Measurements from ENCODE around the gene GSG1L. TPM values are rescaled to one million over a fixed set of nuclear protein-coding genes. Genes with fewer than 3 reads are reported as not detected.

Gene GSG1L
- total and polyA plus RNA-seq, 4 experiments from 2014 or later = 0.27 TPM; not detected in 3

DNA sequence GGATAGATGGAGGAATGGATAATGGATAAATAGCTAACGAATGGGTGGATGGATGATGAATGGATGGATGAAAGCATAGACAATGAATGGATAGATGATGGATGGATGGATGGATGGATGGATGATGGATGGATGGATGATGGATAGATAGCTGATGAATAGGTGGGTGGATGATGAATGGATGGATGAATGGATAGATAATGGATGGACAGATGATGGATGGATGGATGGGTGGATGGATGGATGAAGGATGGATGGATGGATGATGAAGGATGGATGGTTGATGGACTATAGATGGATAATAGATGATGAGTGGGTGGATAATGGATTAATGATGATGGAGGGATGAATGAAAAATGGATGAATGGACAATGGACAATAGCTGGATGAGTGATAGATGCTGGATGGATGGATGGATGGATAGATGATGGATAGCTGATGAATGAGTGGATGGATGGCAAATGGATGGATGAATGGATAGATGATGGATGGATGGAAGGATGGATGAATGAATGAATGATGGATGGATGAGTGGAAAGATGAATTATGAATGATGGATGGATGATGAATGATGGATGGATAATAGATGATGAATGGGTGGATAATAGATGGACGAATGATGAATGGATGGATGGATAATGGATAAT, 273.8 kb downstream of the GSG1L start:
- no peaks in the 10 kb centered on the region for H3K9me3 ChIP-seq (ENCODE audit: control insufficient read depth in 1 of 2, low read length in 2 of 2)
- DNase-seq = no peak
- H3K27ac Mint-ChIP-seq = no peak overlapping the region
- H3K4me1 Mint-ChIP-seq = no peaks in the 10 kb centered on the region
- H3K36me3 ChIP-seq (ENCODE audit: insufficient read depth, low read length) = no peaks in the 10 kb centered on the region
- H3K9me3 Mint-ChIP-seq = peaks cover 0 to 3% (median 0%) of the 10 kb centered on the region in 8 donors
- peaks cover 1 to 2% of the 10 kb centered on the region in 2 donors for H3K27me3 Mint-ChIP-seq
- no peak overlapping the region for H3K27ac ChIP-seq (ENCODE audit: low read depth, low read length)
- H3K4me1 ChIP-seq (ENCODE audit: insufficient read depth, low read length) = no peaks in the 10 kb centered on the region
- ChIA-PET CTCF (ENCODE audit: partially characterized antibody) (interaction anchor here (0.6 kb wide), 1 partner anchor 143 kb away, joined by 3 read pairs; no protein-coding TSS in a partner anchor), POLR2A (ENCODE audit: partially characterized antibody) (no interaction called here)
- no peaks in the 10 kb centered on the region for H3K27me3 ChIP-seq (ENCODE audit: insufficient read depth, low read length)
- intact Hi-C loops (cut with micrococcal nuclease) = no loop called here
- no peak overlapping the region for H3K4me3 Mint-ChIP-seq
- no peaks in the 10 kb centered on the region for H3K36me3 Mint-ChIP-seq
- no peak overlapping the region for H3K4me3 ChIP-seq (ENCODE audit: low read length in 2 of 2)

- POLR2A ChIA-PET (ENCODE audit: partially characterized antibody) = no interaction called here
- peaks cover 0 to 3% (median 0%) of the 10 kb centered on the region in 8 donors for H3K9me3 Mint-ChIP-seq
- intact Hi-C loops (cut with micrococcal nuclease) = no loop called here
Observed at GRCh38 chr16:27789150-27789549, 274.4 kb downstream of the GSG1L start.

DNA sequence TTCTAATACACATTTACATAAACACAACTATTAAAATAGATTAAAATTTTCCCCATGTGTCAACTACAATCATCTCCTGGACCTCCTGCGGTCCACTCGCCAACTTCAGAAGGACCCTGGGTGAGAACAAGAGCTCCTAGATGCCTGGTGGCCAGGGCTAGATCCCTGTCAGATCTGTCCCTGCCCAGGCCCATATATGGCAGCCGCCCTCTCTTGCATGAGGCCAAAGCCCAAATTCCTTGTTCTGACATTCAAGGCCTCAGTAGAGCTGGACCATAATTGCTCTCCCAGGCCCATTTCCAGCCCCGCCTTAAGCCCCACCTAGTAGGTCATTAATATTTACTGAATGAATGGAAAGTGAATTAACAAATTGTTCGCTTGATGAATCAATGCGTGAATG, 275.8 kb downstream of the GSG1L start:
- Histone ChIP-seq H3K9me3 (ENCODE audit: control insufficient read depth in 1 of 2, low read length in 2 of 2) (no peaks in the 10 kb centered on the region), H3K27me3 (ENCODE audit: insufficient read depth, low read length) (no peaks in the 10 kb centered on the region), H3K27ac (ENCODE audit: low read depth, low read length) (no peak overlapping the region), H3K4me1 (ENCODE audit: insufficient read depth, low read length) (no peaks in the 10 kb centered on the region), H3K36me3 (ENCODE audit: insufficient read depth, low read length) (no peaks in the 10 kb centered on the region), H3K4me3 (ENCODE audit: low read length in 2 of 2) (no peak overlapping the region)
- ChIA-PET POLR2A (ENCODE audit: partially characterized antibody) (no interaction called here), CTCF (ENCODE audit: partially characterized antibody) (no interaction called here)
- H3K27me3 Mint-ChIP-seq = no peaks in the 10 kb centered on the region
- intact Hi-C loops (cut with micrococcal nuclease) = no loop called here
- H3K4me3 Mint-ChIP-seq = no peak overlapping the region
- no peaks in the 10 kb centered on the region for H3K4me1 Mint-ChIP-seq
- peaks cover 0 to 3% (median 0%) of the 10 kb centered on the region in 8 donors for H3K9me3 Mint-ChIP-seq
- H3K27ac Mint-ChIP-seq = no peak overlapping the region
- no peak for DNase-seq
- no peaks in the 10 kb centered on the region for H3K36me3 Mint-ChIP-seq

More at GRCh38 chr16:27789150-27789549, 274.4 kb downstream of the GSG1L start:
- H3K27ac Mint-ChIP-seq = no peak overlapping the region
- CTCF ChIA-PET (ENCODE audit: partially characterized antibody) = interaction anchor here (0.6 kb wide), 1 partner anchor 144 kb away, joined by 3 read pairs; no protein-coding TSS in a partner anchor
- no peak overlapping the region for H3K4me3 ChIP-seq (ENCODE audit: low read length in 2 of 2)
- H3K27me3 Mint-ChIP-seq = peaks cover 1 to 2% of the 10 kb centered on the region in 2 donors
- no peak overlapping the region for H3K27ac ChIP-seq (ENCODE audit: low read depth, low read length)
- no peaks in the 10 kb centered on the region for H3K9me3 ChIP-seq (ENCODE audit: control insufficient read depth in 1 of 2, low read length in 2 of 2)
- no peaks in the 10 kb centered on the region for H3K4me1 Mint-ChIP-seq
- no peaks in the 10 kb centered on the region for H3K27me3 ChIP-seq (ENCODE audit: insufficient read depth, low read length)
- no peak for DNase-seq
- H3K4me1 ChIP-seq (ENCODE audit: insufficient read depth, low read length) = no peaks in the 10 kb centered on the region
- H3K36me3 Mint-ChIP-seq = no peaks in the 10 kb centered on the region
- H3K4me3 Mint-ChIP-seq = no peak overlapping the region
- no peaks in the 10 kb centered on the region for H3K36me3 ChIP-seq (ENCODE audit: insufficient read depth, low read length)

DNA sequence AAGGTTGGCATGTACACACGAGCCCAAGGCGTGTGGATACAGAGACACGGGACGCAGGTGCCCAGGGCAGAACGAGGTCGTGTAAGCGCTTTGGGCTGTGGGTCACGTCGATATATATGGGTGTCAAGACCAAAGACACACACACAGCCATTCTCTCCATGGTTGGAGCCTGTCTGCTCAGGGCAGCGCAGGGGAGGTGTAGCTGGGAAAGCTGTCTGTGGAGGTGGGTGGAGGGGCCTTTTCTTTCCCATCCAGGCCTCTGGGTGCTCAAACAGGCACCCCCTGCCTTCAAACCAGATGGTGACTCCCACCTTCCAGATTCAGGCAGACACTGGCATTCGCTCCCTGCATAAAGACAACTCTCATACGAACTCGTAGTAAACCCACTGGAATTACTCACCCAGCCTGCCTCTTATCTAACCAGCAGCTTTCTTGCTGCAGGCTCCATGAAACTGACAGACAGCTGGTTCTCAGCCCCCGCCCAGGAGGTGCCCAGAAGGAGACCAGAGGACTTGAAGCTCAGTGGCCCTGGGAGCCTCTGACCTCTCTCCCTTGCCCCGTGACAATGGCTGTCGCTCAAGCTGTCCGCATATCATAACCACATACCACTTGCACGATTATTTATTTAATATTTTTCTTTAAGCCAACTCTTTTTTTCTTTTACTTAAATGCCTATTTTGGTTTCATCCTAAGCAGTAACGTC, 276.4 kb downstream of the GSG1L start:
- H3K4me3 ChIP-seq (ENCODE audit: low read length in 2 of 2) = no peak overlapping the region
- Mint-ChIP-seq H3K36me3 (no peaks in the 10 kb centered on the region), H3K27ac (no peak overlapping the region), H3K4me1 (no peaks in the 10 kb centered on the region), H3K9me3 (peaks cover 0 to 3% (median 0%) of the 10 kb centered on the region in 8 donors), H3K4me3 (no peak overlapping the region), H3K27me3 (no peaks in the 10 kb centered on the region)
- H3K27me3 ChIP-seq (ENCODE audit: insufficient read depth, low read length) = no peaks in the 10 kb centered on the region
- H3K27ac ChIP-seq (ENCODE audit: low read depth, low read length) = no peak overlapping the region
- intact Hi-C loops (cut with micrococcal nuclease) = no loop called here
- H3K36me3 ChIP-seq (ENCODE audit: insufficient read depth, low read length) = no peaks in the 10 kb centered on the region
- POLR2A ChIA-PET (ENCODE audit: partially characterized antibody) = no interaction called here
- no peaks in the 10 kb centered on the region for H3K4me1 ChIP-seq (ENCODE audit: insufficient read depth, low read length)
- H3K9me3 ChIP-seq (ENCODE audit: control insufficient read depth in 1 of 2, low read length in 2 of 2) = no peaks in the 10 kb centered on the region
- CTCF ChIA-PET (ENCODE audit: partially characterized antibody) = no interaction called here
- no peak for DNase-seq

GRCh38 chr16:27786221-27786922, 277.1 kb downstream of the GSG1L start:
- CTCF ChIA-PET (ENCODE audit: partially characterized antibody) = no interaction called here
- POLR2A ChIA-PET (ENCODE audit: partially characterized antibody) = no interaction called here
- H3K27me3 ChIP-seq (ENCODE audit: insufficient read depth, low read length) = no peaks in the 10 kb centered on the region
- H3K4me1 ChIP-seq (ENCODE audit: insufficient read depth, low read length) = no peaks in the 10 kb centered on the region
- no peak overlapping the region for H3K27ac Mint-ChIP-seq
- H3K4me1 Mint-ChIP-seq = no peaks in the 10 kb centered on the region
- intact Hi-C loops (cut with micrococcal nuclease) = no loop called here
- no peak for DNase-seq
- H3K36me3 ChIP-seq (ENCODE audit: insufficient read depth, low read length) = no peaks in the 10 kb centered on the region
- H3K27me3 Mint-ChIP-seq = no peaks in the 10 kb centered on the region
- no peaks in the 10 kb centered on the region for H3K36me3 Mint-ChIP-seq
- no peak overlapping the region for H3K4me3 ChIP-seq (ENCODE audit: low read length in 2 of 2)
- H3K27ac ChIP-seq (ENCODE audit: low read depth, low read length) = no peak overlapping the region
- H3K4me3 Mint-ChIP-seq = no peak overlapping the region
- H3K9me3 Mint-ChIP-seq = peaks cover 0 to 3% (median 0%) of the 10 kb centered on the region in 8 donors
- no peaks in the 10 kb centered on the region for H3K9me3 ChIP-seq (ENCODE audit: control insufficient read depth in 1 of 2, low read length in 2 of 2)

GRCh38 chr16:27785307-27785678, 278.2 kb downstream of the GSG1L start:
- no peaks in the 10 kb centered on the region for H3K27me3 ChIP-seq (ENCODE audit: insufficient read depth, low read length)
- H3K9me3 ChIP-seq (ENCODE audit: control insufficient read depth in 1 of 2, low read length in 2 of 2) = no peaks in the 10 kb centered on the region
- ChIA-PET CTCF (ENCODE audit: partially characterized antibody) (no interaction called here), POLR2A (ENCODE audit: partially characterized antibody) (no interaction called here)
- H3K4me3 ChIP-seq (ENCODE audit: low read length in 2 of 2) = no peak overlapping the region
- H3K36me3 ChIP-seq (ENCODE audit: insufficient read depth, low read length) = no peaks in the 10 kb centered on the region
- no peak overlapping the region for H3K27ac ChIP-seq (ENCODE audit: low read depth, low read length)
- no peak overlapping the region for H3K27ac Mint-ChIP-seq
- H3K4me3 Mint-ChIP-seq = no peak overlapping the region
- no peaks in the 10 kb centered on the region for H3K27me3 Mint-ChIP-seq
- H3K4me1 ChIP-seq (ENCODE audit: insufficient read depth, low read length) = no peaks in the 10 kb centered on the region
- intact Hi-C loops (cut with micrococcal nuclease) = no loop called here
- no peaks in the 10 kb centered on the region for H3K36me3 Mint-ChIP-seq
- no peak for DNase-seq
- H3K4me1 Mint-ChIP-seq = no peaks in the 10 kb centered on the region
- H3K9me3 Mint-ChIP-seq = peaks cover 0 to 3% (median 0%) of the 10 kb centered on the region in 8 donors
